Iris pigment epithelial cell (primary cell): ENCODE results near the gene FGFR3.

Experiments
- DNase-seq: peaks from one replicate; pipeline ENCODE4 v3.0.0-alpha.2; 2011; ENCODE audit warnings: low read depth

FGFR3 gene

DNA sequence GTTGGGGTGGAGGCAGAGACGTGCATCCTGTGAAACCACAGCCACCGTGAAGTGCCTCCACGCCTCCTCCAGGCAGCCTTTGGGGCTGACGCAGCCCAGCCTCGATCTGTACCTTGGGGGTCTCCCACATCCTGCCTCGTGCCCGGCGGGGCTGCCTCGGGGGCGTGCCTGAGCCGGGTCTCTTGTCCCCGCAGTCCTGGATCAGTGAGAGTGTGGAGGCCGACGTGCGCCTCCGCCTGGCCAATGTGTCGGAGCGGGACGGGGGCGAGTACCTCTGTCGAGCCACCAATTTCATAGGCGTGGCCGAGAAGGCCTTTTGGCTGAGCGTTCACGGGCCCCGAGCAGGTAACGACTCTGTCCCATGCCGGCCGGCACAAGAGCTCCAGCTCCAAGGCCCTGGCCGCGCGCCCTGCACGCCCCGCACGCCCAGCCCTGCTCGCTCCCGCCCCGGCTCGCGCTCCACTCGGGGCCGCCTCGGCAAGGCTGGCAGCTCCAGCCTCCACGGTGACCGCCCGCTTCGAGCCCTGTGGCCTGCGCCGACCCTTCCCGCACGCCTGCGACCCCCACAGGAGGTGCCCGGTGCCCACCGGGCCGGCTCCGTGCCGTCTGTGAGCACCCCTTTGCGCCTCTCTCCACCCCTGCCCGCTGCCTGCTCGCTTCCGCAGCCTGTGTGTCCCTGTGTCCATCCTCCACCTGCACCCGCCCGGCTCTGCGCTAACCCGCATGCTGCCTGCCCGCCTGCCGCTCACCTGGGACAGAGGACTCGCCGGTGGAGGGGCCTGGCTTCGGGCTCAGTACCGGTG lies 9.8 kb downstream of the FGFR3 start:
- no peak for DNase-seq

DNA sequence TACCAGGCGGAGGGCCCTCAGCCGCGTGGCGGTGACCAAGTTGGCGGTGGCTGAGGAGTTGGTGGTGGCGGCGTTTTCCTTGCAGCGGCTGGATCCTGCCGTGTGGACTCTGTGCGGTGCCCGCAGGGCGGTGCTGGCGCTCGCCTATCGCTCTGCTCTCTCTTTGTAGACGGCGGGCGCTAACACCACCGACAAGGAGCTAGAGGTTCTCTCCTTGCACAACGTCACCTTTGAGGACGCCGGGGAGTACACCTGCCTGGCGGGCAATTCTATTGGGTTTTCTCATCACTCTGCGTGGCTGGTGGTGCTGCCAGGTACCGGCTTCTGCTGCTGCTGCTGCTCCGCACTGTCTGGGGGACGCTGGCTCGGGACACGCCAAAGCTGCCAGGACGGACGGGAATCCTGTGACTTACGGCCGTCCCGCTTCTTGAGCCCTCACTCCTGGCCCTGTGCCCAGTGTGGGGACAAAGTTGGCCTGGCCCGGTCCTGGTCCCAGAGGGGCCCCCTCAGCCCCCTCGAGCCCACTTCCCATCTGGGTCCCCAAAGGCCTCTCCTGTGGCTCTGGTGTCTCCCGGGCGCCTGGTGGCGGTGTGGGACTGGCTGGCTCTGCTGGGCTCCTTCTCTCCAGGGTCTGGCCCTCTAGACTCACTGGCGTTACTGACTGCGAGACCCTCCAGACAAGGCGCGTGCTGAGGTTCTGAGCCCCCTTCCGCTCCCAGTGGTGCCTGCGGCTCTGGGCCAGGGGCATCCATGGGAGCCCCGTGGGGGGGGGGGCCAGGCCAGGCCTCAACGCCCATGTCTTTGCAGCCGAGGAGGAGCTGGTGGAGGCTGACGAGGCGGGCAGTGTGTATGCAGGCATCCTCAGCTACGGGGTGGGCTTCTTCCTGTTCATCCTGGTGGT lies 10.7 kb downstream of the FGFR3 start:
- no peak for DNase-seq

DNA sequence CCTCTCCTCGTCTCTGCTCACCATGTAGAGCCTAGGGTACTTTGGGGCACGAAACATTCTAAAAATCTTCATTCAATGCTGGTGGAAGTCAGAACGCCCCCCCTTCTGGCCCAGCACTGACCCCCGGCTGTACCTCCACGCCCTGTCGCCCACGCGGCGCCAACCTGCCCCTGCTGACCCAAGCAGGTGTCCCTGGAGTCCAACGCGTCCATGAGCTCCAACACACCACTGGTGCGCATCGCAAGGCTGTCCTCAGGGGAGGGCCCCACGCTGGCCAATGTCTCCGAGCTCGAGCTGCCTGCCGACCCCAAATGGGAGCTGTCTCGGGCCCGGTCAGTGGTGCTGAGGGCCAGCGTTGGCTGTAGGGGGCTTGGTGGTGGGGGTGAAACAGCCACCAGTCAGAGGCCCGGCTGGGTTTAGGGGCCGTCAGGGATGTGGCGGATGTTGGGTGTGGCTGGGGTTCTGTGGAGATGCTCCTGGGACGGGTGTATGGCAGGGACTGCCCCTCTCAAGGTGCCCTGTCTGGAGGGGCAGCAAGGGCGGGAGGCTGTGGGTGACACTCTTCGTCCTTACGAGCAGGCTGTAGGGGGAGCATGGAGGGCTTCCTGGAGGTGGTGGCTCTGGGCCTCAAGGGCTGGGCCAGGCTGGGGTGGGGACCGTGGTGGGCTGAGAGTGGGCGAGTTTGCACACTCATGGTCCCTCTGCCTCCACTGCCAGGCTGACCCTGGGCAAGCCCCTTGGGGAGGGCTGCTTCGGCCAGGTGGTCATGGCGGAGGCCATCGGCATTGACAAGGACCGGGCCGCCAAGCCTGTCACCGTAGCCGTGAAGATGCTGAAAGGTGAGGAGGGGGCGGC lies 11.8 kb downstream of the FGFR3 start:
- DNase-seq: no peak

DNA sequence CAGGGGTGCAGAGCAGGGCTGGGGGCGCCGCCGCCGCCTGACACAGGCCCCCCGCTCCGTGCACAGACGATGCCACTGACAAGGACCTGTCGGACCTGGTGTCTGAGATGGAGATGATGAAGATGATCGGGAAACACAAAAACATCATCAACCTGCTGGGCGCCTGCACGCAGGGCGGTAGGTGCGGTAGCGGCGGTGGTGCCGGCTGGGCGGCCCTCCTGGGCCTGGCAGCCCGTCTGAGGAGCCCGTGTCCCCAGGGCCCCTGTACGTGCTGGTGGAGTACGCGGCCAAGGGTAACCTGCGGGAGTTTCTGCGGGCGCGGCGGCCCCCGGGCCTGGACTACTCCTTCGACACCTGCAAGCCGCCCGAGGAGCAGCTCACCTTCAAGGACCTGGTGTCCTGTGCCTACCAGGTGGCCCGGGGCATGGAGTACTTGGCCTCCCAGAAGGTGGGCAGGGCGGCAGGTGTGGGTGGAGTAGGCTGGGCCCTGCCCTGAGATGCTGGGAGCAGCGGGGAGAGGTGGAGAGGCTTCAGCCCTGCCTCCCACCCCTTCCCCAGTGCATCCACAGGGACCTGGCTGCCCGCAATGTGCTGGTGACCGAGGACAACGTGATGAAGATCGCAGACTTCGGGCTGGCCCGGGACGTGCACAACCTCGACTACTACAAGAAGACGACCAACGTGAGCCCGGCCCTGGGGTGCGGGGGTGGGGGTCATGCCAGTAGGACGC lies 12.6 kb downstream of the FGFR3 start:
- no peak for DNase-seq

DNA sequence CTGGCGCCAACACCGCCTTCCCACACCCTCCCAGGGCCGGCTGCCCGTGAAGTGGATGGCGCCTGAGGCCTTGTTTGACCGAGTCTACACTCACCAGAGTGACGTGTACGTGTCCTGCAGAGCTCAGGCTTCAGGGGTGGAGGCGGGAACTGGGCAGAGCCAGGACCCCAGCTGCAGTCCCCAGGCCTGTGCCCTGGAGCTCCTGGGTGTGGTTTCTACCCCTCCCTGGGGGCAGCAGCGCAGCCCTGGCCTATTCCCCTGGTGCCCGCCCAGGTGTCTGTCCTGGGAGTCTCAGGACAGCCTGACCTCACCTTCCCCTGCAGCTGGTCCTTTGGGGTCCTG lies 13.1 kb downstream of the FGFR3 start:
- no peak for DNase-seq

DNA sequence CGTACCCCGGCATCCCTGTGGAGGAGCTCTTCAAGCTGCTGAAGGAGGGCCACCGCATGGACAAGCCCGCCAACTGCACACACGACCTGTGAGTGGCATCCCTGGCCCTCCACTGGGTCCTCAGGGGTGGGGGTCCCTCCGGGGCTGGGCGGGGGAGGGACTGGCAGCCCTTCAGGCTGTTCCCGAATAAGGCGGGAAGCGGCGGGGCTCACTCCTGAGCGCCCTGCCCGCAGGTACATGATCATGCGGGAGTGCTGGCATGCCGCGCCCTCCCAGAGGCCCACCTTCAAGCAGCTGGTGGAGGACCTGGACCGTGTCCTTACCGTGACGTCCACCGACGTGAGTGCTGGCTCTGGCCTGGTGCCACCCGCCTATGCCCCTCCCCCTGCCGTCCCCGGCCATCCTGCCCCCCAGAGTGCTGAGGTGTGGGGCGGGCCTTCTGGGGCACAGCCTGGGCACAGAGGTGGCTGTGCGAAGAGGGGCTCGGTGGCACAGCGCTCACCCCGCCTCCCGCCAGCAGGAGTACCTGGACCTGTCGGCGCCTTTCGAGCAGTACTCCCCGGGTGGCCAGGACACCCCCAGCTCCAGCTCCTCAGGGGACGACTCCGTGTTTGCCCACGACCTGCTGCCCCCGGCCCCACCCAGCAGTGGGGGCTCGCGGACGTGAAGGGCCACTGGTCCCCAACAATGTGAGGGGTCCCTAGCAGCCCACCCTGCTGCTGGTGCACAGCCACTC lies 13.7 kb downstream of the FGFR3 start:
- no peak for DNase-seq

DNA sequence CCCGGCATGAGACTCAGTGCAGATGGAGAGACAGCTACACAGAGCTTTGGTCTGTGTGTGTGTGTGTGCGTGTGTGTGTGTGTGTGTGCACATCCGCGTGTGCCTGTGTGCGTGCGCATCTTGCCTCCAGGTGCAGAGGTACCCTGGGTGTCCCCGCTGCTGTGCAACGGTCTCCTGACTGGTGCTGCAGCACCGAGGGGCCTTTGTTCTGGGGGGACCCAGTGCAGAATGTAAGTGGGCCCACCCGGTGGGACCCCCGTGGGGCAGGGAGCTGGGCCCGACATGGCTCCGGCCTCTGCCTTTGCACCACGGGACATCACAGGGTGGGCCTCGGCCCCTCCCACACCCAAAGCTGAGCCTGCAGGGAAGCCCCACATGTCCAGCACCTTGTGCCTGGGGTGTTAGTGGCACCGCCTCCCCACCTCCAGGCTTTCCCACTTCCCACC lies 14.3 kb downstream of the FGFR3 start:
- no peak for DNase-seq

DNA sequence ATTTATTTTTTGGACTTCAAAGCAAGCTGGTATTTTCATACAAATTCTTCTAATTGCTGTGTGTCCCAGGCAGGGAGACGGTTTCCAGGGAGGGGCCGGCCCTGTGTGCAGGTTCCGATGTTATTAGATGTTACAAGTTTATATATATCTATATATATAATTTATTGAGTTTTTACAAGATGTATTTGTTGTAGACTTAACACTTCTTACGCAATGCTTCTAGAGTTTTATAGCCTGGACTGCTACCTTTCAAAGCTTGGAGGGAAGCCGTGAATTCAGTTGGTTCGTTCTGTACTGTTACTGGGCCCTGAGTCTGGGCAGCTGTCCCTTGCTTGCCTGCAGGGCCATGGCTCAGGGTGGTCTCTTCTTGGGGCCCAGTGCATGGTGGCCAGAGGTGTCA lies 15.3 kb downstream of the FGFR3 start:
- no peak for DNase-seq

DNA sequence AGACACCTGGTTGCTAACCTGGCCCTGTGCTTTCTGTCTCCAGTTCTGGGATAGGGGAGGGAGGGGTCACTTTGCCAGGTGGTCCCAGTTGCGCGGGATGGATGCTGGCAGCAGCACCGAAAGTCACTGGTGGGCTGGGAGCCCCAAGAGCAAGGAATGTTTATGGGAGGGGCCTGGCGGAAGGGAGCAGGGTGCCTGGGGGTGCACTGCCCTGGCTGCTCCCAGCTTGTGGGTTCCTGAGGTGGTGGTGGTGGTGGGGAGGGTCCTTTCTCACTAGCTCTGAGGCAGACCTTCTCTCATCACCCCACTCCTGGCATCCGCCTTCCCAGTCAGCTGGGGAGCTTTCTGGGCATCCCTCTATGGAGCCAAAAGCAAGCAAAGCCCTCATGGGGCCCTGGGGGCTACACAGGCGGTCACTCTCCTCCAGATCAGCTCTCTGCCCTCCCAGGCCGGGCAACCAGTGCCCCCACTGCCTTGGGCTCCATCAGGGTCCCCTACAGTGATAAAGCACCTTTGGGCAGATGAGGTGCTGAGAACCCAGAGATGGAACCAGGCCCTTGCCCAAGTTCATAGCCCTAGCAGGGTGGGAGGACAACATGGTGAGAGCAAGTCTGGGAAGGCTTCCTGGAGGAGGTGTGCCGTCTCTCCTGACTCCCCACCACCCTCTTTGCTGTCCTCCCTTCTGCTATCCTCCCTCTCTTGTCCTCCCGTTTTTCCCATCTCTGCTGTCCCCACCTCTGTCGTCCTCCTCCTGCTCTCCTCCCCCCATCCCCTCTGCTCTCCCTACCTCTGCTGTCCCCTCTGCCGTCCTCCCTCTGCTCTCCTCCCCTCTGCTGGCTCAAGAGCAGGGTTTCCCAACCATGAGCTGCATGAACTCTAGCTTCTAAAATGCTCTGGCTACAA lies 16.0 kb downstream of the FGFR3 start:
- no peak for DNase-seq

DNA sequence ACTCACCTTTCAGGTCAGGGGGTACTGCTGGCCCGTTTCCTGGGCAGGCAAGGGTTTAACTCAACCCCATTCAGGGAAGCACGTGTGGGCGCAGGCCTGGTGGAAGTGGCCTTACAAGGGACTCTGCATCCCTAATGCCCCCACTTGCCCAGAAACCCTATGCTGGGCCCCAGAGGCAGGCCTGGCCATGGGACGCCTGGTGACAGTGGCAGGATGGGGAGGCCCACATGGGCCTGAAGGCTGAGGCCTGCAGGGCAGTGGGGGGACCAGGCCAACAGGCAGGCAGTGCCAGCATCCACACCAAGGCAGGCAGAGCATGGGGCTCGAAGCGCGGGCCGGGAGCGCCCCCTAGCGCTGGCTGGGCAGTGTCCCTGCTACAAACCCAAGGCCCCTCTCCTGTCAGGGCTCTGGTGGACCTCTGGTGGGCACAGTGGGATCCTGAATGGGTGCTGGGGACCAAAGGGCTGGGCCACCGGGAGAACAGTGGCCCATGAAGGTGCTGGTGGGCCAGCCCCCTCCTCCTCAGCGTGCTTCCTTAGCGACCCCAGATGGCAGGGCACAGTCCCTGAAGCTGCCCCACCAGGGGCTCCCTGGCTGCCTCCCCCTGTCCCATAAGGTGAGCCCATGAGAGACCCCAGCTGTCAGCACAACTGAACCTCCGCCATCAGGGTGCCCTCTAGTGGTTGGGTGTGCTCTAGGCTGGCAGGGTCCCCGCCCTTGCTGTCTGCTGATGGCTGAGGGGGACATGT lies 16.8 kb downstream of the FGFR3 start:
- peak; percentile 35 for DNase-seq

DNA sequence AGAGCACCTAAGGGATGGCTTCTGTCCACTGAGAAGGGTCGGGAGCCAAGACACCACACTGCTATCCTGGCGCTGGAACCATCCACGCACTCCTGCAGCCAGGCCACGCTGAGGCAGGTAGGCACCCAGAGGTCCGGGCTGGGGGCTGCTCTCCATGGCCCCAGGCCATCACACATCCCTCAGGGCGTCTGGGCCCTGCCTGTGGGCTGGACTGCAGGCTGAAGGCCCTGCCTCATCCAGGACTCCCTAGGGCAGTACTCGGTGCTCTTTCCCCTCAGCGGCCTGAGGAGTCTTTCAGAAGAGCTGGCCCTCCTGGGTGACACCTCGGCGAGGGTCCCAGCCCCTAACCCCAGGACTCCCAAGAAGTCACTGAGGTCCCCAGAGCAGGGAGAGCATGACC lies 17.7 kb downstream of the FGFR3 start:
- DNase-seq: no peak

DNA sequence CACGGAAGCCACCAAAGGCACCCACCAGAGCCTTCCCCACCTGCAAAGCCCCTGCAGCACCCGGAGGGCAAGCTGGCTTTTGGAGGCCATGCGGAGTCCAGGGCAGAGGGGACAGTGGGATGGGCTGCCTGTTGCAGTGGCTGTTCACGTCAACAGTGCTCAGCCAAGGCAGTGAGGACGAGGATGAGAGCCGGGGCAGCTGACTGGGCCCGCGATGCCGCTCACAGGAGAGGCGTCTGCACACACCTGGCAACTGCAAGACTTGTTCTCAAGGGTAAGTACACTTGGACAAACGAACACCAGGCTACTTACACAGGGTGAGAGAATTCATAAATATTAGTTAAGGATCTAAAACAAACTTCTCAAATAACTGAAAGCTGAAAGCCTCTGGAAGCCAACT lies 19.6 kb downstream of the FGFR3 start:
- DNase-seq: no peak

DNA sequence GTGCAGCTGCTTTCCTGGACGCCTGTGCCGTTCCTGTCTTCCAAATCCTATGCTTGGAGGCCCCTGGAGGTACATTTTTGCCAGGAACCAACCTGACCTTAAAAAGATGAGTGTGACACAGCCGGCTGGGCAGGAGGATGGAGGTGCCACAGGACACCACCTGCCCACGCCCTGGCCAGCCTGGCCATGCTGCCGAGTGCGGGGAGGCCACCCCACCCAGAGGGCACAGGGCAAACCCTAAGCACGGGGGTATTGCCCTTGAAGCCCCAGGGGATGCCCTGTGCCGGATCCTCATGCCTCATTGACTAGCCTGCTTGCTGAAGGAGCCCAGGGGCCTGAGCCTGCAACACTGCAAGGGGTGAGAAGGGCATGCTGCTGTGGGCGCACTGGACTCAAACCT lies 20.1 kb downstream of the FGFR3 start:
- no peak for DNase-seq

DNA sequence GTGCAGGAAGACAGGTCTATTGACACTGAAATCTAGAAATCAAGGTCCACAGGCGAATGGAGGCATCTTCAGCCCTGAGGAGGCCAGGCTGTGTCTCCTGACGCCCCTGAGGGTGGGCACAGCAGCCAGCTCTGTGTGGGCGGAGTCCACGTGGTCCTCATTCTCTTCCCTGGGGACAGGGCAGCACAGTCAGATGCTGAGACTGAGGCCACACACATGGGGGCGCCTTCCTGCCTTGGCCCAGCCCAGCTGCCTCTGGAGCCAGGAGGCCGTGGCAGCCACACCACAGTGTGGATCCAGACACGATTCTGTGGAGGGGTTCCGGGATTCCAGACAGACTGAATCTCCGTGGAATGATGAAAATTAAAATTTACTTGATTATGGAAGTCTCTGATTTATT lies 20.8 kb downstream of the FGFR3 start:
- no peak for DNase-seq

DNA sequence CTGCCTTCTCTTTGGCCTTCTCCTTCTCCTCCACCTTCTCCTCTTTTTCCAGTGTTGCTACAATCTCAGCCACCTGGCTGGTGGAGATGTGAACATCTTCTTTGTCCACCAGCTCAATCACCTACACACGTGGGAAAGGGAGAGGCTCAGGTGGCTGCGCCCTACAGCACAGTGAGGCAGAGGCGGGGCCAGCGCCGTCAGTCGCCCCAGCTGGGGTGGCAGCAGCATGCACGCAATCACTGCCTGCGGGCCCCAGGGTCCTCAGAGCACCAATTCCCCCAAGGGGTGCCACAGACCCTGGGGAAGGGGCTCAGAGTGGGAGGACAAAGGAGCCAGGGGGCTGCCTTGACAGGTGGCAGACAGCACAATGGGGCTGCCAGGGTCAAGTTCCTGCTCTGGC lies 21.4 kb downstream of the FGFR3 start:
- no peak for DNase-seq

DNA sequence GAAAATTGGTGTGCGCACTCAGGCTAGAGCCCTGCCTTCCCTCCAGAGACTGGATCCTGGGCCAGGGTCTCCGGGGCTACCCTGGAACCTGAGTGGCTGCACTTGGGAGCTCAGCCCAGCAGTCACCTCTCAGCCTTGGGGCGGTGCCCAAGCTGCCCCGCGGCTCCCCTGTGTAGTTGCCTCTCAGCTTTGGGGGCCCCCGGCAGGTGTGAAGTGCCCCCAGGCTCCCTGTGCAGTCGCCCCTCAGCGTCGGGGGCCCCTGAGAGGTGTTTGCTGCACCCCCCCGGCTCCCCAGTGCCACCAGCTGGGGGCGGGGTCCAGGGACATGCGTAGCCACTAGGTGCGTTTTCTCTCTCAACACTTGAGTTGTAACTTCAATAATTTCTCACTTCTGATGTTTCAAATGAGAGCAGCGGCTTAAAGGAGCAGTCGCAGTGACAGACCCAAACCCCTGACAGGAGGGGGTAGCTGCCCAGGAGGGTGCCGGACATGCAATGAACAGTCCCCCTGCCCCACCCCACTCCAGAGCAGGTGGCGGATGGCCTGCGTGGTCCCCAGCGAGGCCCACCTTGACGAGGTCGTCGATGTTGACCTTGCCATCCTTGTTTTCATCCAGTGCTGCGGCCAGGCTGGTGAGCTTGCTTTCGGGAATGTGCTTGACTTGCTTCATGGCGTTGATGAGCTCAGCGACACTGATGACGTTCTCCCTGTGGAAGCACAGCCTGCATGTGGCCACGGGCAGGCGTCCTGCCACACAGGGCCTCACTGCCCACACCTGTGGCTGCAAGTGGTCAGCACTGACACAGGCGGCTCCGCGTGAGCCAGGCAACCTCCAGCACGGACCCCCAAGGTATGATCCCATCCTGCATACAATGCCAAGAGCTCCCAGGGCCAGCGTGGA lies 22.3 kb downstream of the FGFR3 start:
- DNase-seq: no peak

DNA sequence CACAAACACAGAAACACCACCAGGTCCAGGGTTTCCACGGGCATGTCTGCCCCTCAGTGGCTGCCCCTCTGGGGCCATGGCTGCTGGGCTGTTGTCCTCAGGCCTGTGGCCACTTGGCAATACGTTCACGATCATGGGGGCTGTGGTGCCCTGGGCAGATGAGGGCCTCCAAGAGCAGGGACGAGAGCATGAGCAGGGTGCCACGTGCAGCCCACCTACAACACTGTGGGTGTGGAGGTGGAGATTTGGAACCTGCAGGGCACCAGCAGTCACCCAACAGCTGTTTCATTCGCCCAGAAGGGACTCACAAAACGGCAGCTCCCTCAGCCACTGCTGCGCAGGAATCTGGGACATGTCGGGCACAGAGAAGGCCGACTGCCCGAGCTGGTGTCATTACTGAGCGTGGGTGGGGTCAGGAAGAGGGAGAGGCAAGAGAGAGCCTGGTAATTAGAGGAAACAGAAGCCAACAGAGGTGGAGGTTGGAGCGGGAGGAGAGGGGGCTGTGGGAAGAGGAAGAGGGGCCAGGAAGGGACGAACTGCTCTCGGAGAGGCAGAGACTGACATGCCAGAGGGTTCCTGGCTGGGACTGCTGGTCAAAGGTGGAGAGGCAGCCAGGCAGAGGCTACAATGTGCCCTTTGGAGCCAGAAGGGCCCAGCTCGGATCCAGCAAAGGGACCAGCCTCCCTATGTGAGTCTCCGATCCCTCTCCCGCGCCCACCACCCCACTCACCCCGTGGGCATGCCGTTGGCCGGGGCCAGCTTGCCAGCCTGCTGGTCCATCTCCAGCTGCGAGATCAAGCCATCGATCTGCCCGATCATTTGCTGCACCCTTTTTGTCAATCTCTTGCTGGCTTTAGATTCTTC lies 23.1 kb downstream of the FGFR3 start:
- no peak for DNase-seq
